Measurements from ENCODE around the gene DGKD.

DGKD gene

DNA sequence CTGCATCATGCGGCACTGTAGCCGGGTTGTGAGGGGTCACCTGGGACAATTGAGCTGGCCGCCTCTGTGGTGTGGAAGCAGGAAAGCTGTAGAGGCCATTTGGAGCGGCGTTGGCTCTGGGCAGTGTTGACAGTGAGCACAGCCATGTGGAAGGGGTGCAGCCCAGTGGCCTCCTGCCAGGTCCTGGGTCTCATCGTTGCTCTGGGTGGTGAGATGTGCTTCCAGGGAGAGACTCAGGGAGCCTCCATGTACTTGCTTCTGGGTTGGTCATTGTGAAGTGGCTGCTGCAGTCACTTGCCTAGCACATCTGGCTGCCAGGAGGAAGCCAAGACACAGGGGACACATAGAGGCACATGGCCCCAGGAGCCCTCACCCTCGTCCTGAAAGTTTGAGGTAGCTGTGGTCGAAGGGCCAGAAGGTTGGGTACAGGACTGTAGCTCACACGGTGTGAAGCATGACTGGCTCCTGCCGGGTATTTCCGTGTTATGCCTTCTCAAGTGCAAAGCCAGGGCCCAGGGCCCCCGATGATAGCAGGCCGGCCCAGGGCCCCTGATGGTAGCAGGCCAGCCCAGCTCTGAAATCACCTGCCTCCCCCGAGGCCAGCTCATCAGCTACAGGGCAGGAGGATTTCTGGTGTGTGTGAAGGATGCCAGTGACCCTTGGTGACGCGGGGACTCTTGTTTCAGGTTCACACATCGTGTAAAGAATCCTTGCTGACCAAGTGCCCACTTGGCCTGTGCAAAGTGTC lies 82.6 kb downstream of the DGKD start:
- H3K9me3 ChIP-seq (ENCODE audit: insufficient read depth, low read depth, low read length), result no peaks in the 10 kb centered on the region
- no peak overlapping the region for H3K4me2 ChIP-seq (ENCODE audit: low read depth, low read length, poor library complexity, severe bottlenecking)
- TF ChIP-seq EZH2phosphoT487 (IDR thresholded peaks at IDR 0.05; ENCODE audit: borderline replicate concordance), result no peak
- TF ChIP-seq, protein P1, sequence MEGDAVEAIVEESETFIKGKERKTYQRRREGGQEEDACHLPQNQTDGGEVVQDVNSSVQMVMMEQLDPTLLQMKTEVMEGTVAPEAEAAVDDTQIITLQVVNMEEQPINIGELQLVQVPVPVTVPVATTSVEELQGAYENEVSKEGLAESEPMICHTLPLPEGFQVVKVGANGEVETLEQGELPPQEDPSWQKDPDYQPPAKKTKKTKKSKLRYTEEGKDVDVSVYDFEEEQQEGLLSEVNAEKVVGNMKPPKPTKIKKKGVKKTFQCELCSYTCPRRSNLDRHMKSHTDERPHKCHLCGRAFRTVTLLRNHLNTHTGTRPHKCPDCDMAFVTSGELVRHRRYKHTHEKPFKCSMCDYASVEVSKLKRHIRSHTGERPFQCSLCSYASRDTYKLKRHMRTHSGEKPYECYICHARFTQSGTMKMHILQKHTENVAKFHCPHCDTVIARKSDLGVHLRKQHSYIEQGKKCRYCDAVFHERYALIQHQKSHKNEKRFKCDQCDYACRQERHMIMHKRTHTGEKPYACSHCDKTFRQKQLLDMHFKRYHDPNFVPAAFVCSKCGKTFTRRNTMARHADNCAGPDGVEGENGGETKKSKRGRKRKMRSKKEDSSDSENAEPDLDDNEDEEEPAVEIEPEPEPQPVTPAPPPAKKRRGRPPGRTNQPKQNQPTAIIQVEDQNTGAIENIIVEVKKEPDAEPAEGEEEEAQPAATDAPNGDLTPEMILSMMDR (conservative IDR thresholded peaks at IDR 0.05; ENCODE audit: low read length), result no peak
- H3K9ac ChIP-seq (ENCODE audit: low read depth, low read length, poor library complexity, severe bottlenecking), result no peak overlapping the region
- H3K36me3 ChIP-seq (ENCODE audit: insufficient read depth, low read length), result peaks cover 75% of the 10 kb centered on the region
- H3K4me1 ChIP-seq (ENCODE audit: insufficient read depth, low read length, poor library complexity, severe bottlenecking), result no peaks in the 10 kb centered on the region
- no peak overlapping the region for H2AFZ ChIP-seq (ENCODE audit: low read length)
- peaks cover 9% of the 10 kb centered on the region; the same call in 1 of the 2 replicates for H3K79me2 ChIP-seq (ENCODE audit: insufficient read depth, low read length)
- no peaks in the 10 kb centered on the region for H3K9me2 ChIP-seq (replicated peaks; ENCODE audit: low read depth, low read length)
- no peak overlapping the region for H3K4me3 ChIP-seq (ENCODE audit: low read length, poor library complexity, severe bottlenecking)
- H3K27me3 ChIP-seq (ENCODE audit: insufficient read depth, low read length, poor library complexity, severe bottlenecking), result no peaks in the 10 kb centered on the region
- peaks cover 7% of the 10 kb centered on the region for H4K20me1 ChIP-seq (ENCODE audit: insufficient read depth, low read length, poor library complexity, severe bottlenecking)
- no peaks in the 10 kb centered on the region for H3F3A ChIP-seq (ENCODE audit: low read depth)

DNA sequence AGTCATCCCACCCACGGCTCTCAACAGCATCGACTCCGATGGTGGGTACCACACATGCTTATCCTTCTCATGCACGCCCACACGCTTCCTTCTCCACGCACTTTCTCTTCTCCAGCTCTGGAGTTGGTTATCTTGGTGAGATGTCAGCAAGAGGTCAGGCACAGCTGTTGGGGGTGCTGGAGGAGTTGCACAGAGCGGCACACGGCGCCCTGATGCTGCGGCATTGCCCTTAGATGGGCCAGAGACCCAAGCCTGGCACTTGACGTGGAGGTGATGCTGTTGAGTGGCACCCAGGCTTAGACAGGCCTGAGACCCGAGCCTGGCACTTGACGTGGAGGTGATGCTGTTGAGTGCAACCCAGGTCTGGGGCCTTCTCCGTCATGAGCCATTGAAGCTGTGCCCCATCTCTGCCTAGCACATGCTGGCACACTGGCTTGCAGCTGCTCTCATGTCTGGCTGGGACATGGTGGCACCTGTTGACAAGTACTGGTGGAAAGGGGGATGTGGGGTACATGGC lies 83.2 kb downstream of the DGKD start:
- Histone ChIP-seq H3F3A (ENCODE audit: low read depth) (no peaks in the 10 kb centered on the region), H3K27me3 (ENCODE audit: insufficient read depth, low read length, poor library complexity, severe bottlenecking) (no peaks in the 10 kb centered on the region), H3K9me2 (replicated peaks; ENCODE audit: low read depth, low read length) (no peaks in the 10 kb centered on the region), H3K9me3 (ENCODE audit: insufficient read depth, low read depth, low read length) (no peaks in the 10 kb centered on the region), H3K36me3 (ENCODE audit: insufficient read depth, low read length) (peaks cover 78% of the 10 kb centered on the region), H2AFZ (ENCODE audit: low read length) (no peak overlapping the region), H3K4me2 (ENCODE audit: low read depth, low read length, poor library complexity, severe bottlenecking) (no peak overlapping the region), H3K9ac (ENCODE audit: low read depth, low read length, poor library complexity, severe bottlenecking) (no peak overlapping the region), H3K79me2 (ENCODE audit: insufficient read depth, low read length) (peaks cover 8% of the 10 kb centered on the region; the same call in 1 of the 2 replicates), H3K4me1 (ENCODE audit: insufficient read depth, low read length, poor library complexity, severe bottlenecking) (no peaks in the 10 kb centered on the region), H3K4me3 (ENCODE audit: low read length, poor library complexity, severe bottlenecking) (no peak overlapping the region), H4K20me1 (ENCODE audit: insufficient read depth, low read length, poor library complexity, severe bottlenecking) (peaks cover 7% of the 10 kb centered on the region)
- TF ChIP-seq, protein P1 (conservative IDR thresholded peaks at IDR 0.05; ENCODE audit: low read length), result no peak
- TF ChIP-seq EZH2phosphoT487 (IDR thresholded peaks at IDR 0.05; ENCODE audit: borderline replicate concordance), result no peak

DNA sequence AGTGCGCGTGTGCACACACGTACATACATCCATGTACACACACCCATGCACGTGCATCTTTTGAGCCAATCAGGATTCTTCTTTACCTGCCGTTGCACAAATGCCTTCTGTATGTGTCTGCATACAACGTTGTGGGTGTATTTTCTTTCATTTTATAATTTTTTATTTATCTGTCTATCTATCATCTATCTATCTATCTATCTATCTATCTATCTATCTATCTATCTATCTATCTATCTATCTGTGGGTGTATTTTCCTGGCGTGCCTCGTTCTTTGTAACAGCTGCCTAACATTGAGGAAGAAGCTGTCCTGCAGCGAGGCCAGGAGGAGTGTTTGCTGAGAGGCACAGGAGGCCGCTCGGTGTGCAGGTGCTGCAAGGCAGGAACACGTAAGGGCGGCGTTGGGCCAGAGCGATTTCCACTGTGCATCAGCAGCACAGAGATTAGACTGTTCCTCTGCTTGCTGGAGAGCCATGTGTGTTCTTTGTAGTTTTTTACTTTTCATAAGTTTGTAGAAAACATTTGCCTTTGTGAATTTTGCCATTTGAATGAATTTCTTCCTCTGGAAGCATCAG lies 84.4 kb downstream of the DGKD start:
- H3K4me1 ChIP-seq (ENCODE audit: insufficient read depth, low read length, poor library complexity, severe bottlenecking), result no peaks in the 10 kb centered on the region
- no peak overlapping the region for H3K4me2 ChIP-seq (ENCODE audit: low read depth, low read length, poor library complexity, severe bottlenecking)
- TF ChIP-seq EZH2phosphoT487 (IDR thresholded peaks at IDR 0.05; ENCODE audit: borderline replicate concordance), result no peak
- TF ChIP-seq, protein P1 (conservative IDR thresholded peaks at IDR 0.05; ENCODE audit: low read length), result no peak
- H3F3A ChIP-seq (ENCODE audit: low read depth), result no peaks in the 10 kb centered on the region
- H2AFZ ChIP-seq (ENCODE audit: low read length), result no peak overlapping the region
- peaks cover 2% of the 10 kb centered on the region for H4K20me1 ChIP-seq (ENCODE audit: insufficient read depth, low read length, poor library complexity, severe bottlenecking)
- H3K27me3 ChIP-seq (ENCODE audit: insufficient read depth, low read length, poor library complexity, severe bottlenecking), result no peaks in the 10 kb centered on the region
- no peaks in the 10 kb centered on the region for H3K9me2 ChIP-seq (replicated peaks; ENCODE audit: low read depth, low read length)
- H3K9me3 ChIP-seq (ENCODE audit: insufficient read depth, low read depth, low read length), result no peaks in the 10 kb centered on the region
- H3K9ac ChIP-seq (ENCODE audit: low read depth, low read length, poor library complexity, severe bottlenecking), result no peak overlapping the region
- H3K36me3 ChIP-seq (ENCODE audit: insufficient read depth, low read length), result peaks cover 88% of the 10 kb centered on the region
- H3K4me3 ChIP-seq (ENCODE audit: low read length, poor library complexity, severe bottlenecking), result no peak overlapping the region
- no peaks in the 10 kb centered on the region for H3K79me2 ChIP-seq (ENCODE audit: insufficient read depth, low read length)

Data from Loucy (cell line).